K562 (cell line): ENCODE measurements around the gene USP10. TPM values are rescaled to one million over a fixed set of nuclear protein-coding genes. Genes with fewer than 3 reads are reported as not detected.

Experiments
- CBX3 ChIP-seq, 2 experiments: IDR thresholded peaks; 1 replicate in 1 of 2; 2 replicates in 1 of 2; pipeline ENCODE4 v1.6.1; 2012; ENCODE audit warnings: inconsistent platforms in 2 of 2, low read length in 2 of 2, borderline replicate concordance in 1 of 2, control low read depth in 1 of 2
- CC2D1A ChIP-seq: fragments of 450-650 bp; IDR thresholded peaks from 2 replicates; pipeline ENCODE4 v1.6.1; 2017; ENCODE audit warnings: mild to moderate bottlenecking
- CCNT2 ChIP-seq: IDR thresholded peaks from 2 replicates; pipeline ENCODE4 v1.6.1; 2011; ENCODE audit warnings: borderline replicate concordance, low read depth, mild to moderate bottlenecking, moderate library complexity, mixed read lengths, low read length; ENCODE audit not compliant: insufficient read length; ENCODE audit errors: extremely low read depth
- CTCF ChIP-seq, 3 experiments: IDR thresholded peaks in 2 of 3; conservative IDR thresholded peaks in 1 of 3; 2 replicates each; pipeline ENCODE4 v1.5.1; 2011 to 2012; ENCODE audit warnings: low read length in 3 of 3, mild to moderate bottlenecking in 3 of 3, control low read depth in 2 of 3, improper control_type of control experiment in 1 of 3, inconsistent platforms in 1 of 3, low read depth in 1 of 3, mixed read lengths in 1 of 3, moderate library complexity in 1 of 3; ENCODE audit not compliant: insufficient read depth in 2 of 3
- CXXC5 ChIP-seq: fragments of 250-450 bp; sonication (Bioruptor Pico); IDR thresholded peaks from 2 replicates; pipeline ENCODE4 v1.8.0; 2022; ENCODE audit warnings: inconsistent platforms, mild to moderate bottlenecking, moderate library complexity
- DEAF1 ChIP-seq: fragments of 450-650 bp; formaldehyde crosslinking; IDR thresholded peaks from 2 replicates; pipeline ENCODE4 v1.4.0; 2020; ENCODE audit warnings: mild to moderate bottlenecking, moderate library complexity
- HBP1 ChIP-seq: fragments of 450-650 bp; formaldehyde crosslinking; IDR thresholded peaks from 2 replicates; pipeline ENCODE4 v1.4.0; 2022; ENCODE audit warnings: missing genetic modification characterization
- JUNB ChIP-seq: fragments of 450-650 bp; formaldehyde crosslinking; conservative IDR thresholded peaks from 2 replicates; pipeline ENCODE4 v1.4.0; 2020; ENCODE audit warnings: mild to moderate bottlenecking
- MEIS2 ChIP-seq: fragments of 450-650 bp; IDR thresholded peaks from 2 replicates; pipeline ENCODE4 v1.6.1; 2014; ENCODE audit warnings: mild to moderate bottlenecking; ENCODE audit not compliant: partially characterized antibody
- MIER1 ChIP-seq: fragments of 450-650 bp; IDR thresholded peaks from 2 replicates; pipeline ENCODE4 v1.6.1; 2016; ENCODE audit warnings: antibody characterized with exemption, mild to moderate bottlenecking, low read depth
- NFIC ChIP-seq: fragments of 450-650 bp; IDR thresholded peaks from 2 replicates; pipeline ENCODE4 v1.6.1; 2017; ENCODE audit warnings: mild to moderate bottlenecking, inconsistent platforms
- PBX2 ChIP-seq, 2 experiments: IDR thresholded peaks in 1 of 2; conservative IDR thresholded peaks in 1 of 2; 2 replicates each; pipeline ENCODE4 v1.6.1; 2016; ENCODE audit warnings: low read depth in 2 of 2, mild to moderate bottlenecking in 1 of 2, missing compliant biosample characterization in 1 of 2, missing genetic modification characterization in 1 of 2, moderate library complexity in 1 of 2
- SMC3 ChIP-seq: conservative IDR thresholded peaks from 2 replicates; pipeline ENCODE4 v1.6.1; 2011; ENCODE audit warnings: low read depth, low read length, improper control_type of control experiment; ENCODE audit not compliant: insufficient read depth
- SNIP1 ChIP-seq: fragments of 450-650 bp; IDR thresholded peaks from 2 replicates; pipeline ENCODE4 v1.7.1; 2017; ENCODE audit warnings: low read depth, mild to moderate bottlenecking
- U2AF1 ChIP-seq: fragments of 200-400 bp; formaldehyde crosslinking; optimal IDR thresholded peaks from 2 replicates; pipeline ENCODE3; 2017; ENCODE audit warnings: mild to moderate bottlenecking, low read depth, low read length, moderate library complexity
- XRCC4 ChIP-seq: IDR thresholded peaks from one replicate; pipeline ENCODE4 v1.6.1; 2011; ENCODE audit not compliant: insufficient read depth, insufficient read length; ENCODE audit errors: extremely low read depth
- ZBTB8A ChIP-seq: fragments of 450-650 bp; IDR thresholded peaks from 2 replicates; pipeline ENCODE4 v1.6.1; 2018; ENCODE audit warnings: mild to moderate bottlenecking, moderate library complexity; ENCODE audit not compliant: partially characterized antibody
- ZNF277 ChIP-seq: fragments of 250-450 bp; sonication (Bioruptor Pico); IDR thresholded peaks from 2 replicates; pipeline ENCODE4 v1.8.0; 2022; ENCODE audit warnings: inconsistent platforms, mild to moderate bottlenecking, moderate library complexity, borderline replicate concordance
- polyA plus RNA-seq, 8 experiments: library from polyadenylated mRNA; depleted of rRNA in 4 of 8; stranded (reverse) in 5 of 8; unstranded in 3 of 8; fragments of >200 nt; fragmentation: Nextera tagmentation in 2 of 8; fragmentation: Illumina TruSeq in 1 of 8; extraction: Ambion mirVana in 2 of 8; extraction: Trizol in 1 of 8; gene quantifications; 2 replicates each; pipeline versions ENCODE4 v1.2.1 to v1.2.3, GENCODE V29; 2011 to 2014; ENCODE audit warnings: inconsistent platforms in 1 of 8, missing spikeins in 1 of 8
- total RNA-seq, 7 experiments: library from RNA; depleted of rRNA in 6 of 7; stranded (reverse); fragments of >200 nt in 6 of 7; fragmentation: Illumina TruSeq in 2 of 7; extraction: Trizol in 2 of 7; gene quantifications; 2 replicates each; pipeline versions ENCODE4 v1.2.1 to v1.2.3, GENCODE V29; 2011 to 2021; ENCODE audit warnings: low replicate concordance in 1 of 7

Gene USP10
- total and polyA plus RNA-seq, 9 of the 15 experiments (the other 6 are each of a cell fraction or from before 2014, with no cell fraction given), result 61.7 to 197 (median 116) TPM

GRCh38 chr16:84754353-84754856 is 54.6 kb downstream of the USP10 start (continued):
- peak; percentile 84 for TF ChIP-seq DEAF1
- TF ChIP-seq CXXC5 (CRISPR knock-in tag), result peak; percentile 8; the same call in 1 of the 2 replicates
- TF ChIP-seq CCNT2, result no peak
- TF ChIP-seq ZBTB8A, result no peak
- TF ChIP-seq CTCF (IDR thresholded peaks at IDR 0.05 in 2 of 3, conservative IDR thresholded peaks at IDR 0.05 in 1 of 3; ENCODE audit: insufficient read depth in 2 of 3, low read depth in 1 of 3, low read length in 3 of 3), result peak; percentile 76 to 91 (median 88)
- TF ChIP-seq CBX3 (IDR thresholded peaks at IDR 0.05; ENCODE audit: borderline replicate concordance in 1 of 2, low read length in 2 of 2), result peak in 1 of 2 experiments; percentile 40; a peak in 1 of 3 replicates
- no peak for TF ChIP-seq XRCC4
- TF ChIP-seq NFIC, result no peak
- TF ChIP-seq SNIP1, result no peak
- peak; percentile 8 for TF ChIP-seq MEIS2
- TF ChIP-seq SMC3, result peak; percentile 66
- no peak for TF ChIP-seq MIER1
- TF ChIP-seq CC2D1A, result peak; percentile 43; the same call in 1 of the 2 replicates
- TF ChIP-seq ZNF277, result no peak
- no peak for TF ChIP-seq U2AF1
- TF ChIP-seq JUNB (CRISPR knock-in tag), result no peak
- no peak for TF ChIP-seq HBP1 (CRISPR knock-in tag)
- no peak for TF ChIP-seq PBX2 (CRISPR knock-in tag; IDR thresholded peaks at IDR 0.05; ENCODE audit: low read depth)
- TF ChIP-seq PBX2 (tag; conservative IDR thresholded peaks at IDR 0.05; ENCODE audit: low read depth), result peak; percentile 16; the same call in 1 of the 2 replicates
